ENCODE results near the gene SH3BP4.

Gene SH3BP4

DNA sequence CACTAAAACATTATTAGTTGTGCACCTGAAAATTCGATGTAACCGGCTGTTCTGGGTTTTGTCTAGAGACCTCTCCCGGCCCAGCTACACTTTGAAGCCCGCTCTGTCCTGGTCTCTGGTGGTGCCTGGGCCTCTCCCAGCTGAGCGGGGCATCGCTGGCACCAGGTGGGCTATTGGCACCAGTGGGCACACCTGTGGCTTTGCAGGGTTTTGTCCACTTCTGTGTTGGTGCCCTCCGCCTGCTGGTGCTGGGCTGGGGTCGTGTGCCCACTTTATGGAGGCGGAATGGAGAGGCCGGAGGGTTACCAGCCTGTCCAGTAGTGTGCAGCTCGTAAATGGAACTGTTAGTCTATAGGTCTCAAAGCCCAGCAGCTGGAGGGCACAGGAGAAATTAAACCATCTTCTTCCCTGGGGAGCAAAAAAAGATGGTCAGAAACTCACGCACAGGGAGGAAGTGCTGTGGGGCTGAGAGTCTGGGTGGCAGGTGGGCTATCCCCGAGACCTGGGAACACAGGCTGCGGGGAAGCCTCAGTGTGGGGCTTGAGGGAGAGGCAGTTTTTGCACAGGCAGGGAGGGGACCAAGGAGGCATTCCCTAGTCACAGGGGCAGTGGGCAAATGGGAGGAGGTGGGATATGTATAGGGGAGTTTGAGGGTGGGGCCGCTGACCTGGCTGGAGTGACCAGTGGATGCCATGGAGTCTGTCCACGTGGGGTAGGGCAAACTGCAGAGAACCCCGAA is 30.4 kb downstream of the SH3BP4 start:
- in situ Hi-C loops (cut with MboI; ENCODE audit: low sequenced_read_pairs): no loop called here

DNA sequence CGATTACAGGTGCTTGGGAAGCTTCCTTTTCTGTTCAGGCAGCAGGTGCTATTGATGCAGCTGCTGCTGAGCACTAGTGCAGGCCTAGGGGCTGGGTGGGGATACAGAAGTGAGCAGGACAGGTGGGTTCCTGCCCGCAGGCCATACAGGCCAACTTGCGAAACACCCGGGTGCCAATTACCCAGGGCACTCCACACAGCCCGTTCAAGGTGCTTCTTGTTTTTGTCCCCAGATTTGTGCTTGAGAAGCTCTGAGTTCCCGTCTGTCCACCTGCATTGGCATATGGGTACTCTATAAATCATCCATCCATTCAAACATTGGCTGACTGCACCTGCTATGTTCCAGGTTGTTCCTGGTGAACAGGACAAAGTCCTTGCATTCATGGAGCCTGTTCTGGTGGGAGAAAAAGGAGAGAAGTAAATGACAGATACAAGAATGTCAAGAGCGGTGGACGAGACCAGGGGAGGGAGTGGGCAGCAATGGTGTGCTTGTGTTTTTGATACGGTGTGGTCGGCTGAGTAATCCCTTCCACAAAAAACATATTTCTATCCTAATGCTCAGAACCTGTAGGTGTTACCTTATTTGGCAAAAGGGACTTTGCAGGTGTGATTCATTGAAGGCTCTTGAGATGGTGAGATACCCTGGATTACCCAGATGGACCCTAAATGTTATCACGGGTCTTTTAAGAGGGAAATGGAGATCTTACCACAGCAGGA is 31.4 kb downstream of the SH3BP4 start:
- in situ Hi-C loops (cut with MboI; ENCODE audit: low sequenced_read_pairs): no loop called here

- in situ Hi-C loops (cut with MboI; ENCODE audit: low sequenced_read_pairs): no loop called here
Observed at GRCh38 chr2:234985608-234986245, 33.9 kb downstream of the SH3BP4 start.

GRCh38 chr2:234986390-234986789 is 34.6 kb downstream of the SH3BP4 start:
- in situ Hi-C loops (cut with MboI; ENCODE audit: low sequenced_read_pairs): no loop called here

DNA sequence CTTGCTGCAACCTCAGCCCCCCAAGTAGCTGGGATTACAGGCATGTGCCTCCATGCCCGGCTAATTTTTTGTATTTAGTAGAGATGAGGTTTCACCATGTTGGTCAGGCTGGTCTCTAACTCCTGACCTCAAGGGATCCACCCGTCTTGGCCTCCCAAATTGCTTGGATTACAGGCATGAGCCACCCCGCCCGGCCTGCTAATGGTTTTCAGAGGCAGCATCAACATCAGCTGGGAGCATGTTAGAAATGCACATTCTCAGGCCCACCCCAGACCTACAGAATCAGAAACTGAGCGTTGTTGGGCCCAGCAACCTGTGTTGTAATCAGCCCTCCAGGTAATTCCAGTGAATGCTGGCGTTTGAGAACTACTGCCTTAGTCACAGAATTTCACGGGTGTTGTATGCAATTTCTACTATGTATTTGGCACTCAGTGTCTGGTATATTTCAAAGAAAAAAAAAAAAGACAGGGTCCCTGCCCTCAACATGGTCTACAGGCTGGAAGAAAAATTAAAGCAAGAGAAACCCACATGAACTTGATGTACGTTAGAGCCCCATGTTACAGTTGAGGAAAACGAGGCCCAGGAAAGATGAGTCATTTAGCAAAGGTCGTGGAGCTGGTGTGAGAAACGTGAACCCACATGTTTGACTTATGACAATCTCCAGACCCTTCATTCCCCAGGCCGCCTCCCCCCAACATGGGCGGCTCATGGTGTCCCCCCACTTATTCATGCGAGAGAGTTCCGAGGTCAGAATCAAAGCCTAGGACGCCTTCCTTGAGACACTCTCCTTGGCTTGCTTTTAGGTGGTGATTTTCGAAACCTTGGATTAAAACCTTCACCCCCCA is 35.3 kb downstream of the SH3BP4 start:
- in situ Hi-C loops (cut with MboI; ENCODE audit: low sequenced_read_pairs): no loop called here

- in situ Hi-C loops (cut with MboI; ENCODE audit: low sequenced_read_pairs): no loop called here
Observed at GRCh38 chr2:234987754-234988153, 35.9 kb downstream of the SH3BP4 start.

DNA sequence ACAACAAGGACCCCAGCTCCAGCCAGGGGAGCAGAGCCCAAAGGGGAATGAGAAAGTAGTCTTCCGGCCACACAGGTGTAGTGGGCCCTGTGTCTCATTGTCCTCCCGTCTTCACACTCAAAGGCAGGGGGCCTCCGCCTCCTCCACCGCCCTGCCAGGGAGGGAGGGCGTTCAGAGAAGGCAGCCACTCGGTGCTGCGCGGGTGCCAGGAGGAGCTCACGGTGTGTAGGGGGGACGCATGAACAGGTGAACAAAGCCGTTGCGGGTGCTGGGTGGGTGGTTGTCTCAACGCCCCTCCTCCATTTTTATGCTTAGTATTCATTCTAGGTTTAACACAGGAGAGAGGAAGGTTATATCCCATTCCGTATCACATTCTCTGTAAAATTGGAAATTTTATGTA is 36.7 kb downstream of the SH3BP4 start:
- in situ Hi-C loops (cut with MboI; ENCODE audit: low sequenced_read_pairs): no loop called here

DNA sequence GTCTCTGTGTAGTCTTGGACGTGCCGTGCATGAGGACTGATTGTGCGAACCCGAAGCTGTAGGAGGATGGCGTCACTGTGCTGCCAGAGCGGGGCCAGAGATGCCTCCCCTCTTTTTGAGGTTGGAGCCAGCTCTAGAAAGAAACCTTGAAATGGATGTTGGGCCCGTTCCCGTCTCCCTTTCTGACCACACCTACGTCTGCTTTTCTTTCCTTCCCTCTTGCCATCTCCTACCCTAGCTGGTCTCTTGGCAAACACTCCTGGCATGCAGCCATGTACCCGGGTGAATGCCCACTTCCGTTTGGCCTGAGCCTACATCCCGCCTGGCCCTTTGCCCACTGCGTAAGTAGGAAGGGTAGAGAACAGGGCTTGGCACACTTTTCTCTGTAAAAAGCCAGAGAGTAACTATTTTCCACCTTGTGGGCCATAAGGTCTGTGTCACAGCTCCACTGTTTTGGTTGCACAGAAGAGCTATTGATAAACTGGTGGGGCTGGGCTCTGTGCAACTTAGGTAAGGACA is 37.4 kb downstream of the SH3BP4 start:
- in situ Hi-C loops (cut with MboI; ENCODE audit: low sequenced_read_pairs): no loop called here

- in situ Hi-C loops (cut with MboI; ENCODE audit: low sequenced_read_pairs): no loop called here
Observed at GRCh38 chr2:234990300-234990699, 38.5 kb downstream of the SH3BP4 start.

DNA sequence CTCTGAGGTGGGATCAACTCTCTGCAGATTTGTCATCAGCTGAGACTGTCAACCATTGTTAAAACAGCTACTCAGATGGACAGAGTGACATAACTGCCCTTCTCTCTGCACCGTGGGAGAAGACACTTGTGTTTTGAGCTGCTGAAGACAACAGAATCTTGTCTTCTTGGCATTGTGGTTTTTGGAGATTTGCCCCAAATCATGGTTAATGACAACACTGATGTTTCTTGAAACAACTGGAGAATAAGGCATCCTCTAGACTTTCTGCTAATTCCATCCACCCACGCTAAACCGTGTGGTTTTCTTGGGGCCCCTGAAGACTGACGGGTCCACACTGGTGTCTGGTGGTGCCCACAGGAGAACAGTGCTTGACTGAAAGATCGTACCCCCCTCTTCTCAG is 39.5 kb downstream of the SH3BP4 start:
- in situ Hi-C loops (cut with MboI; ENCODE audit: low sequenced_read_pairs): no loop called here

- in situ Hi-C loops (cut with MboI; ENCODE audit: low sequenced_read_pairs): no loop called here
Observed at GRCh38 chr2:234991793-234992192, 40.0 kb downstream of the SH3BP4 start.

GRCh38 chr2:234992196-234992595 is 40.4 kb downstream of the SH3BP4 start:
- in situ Hi-C loops (cut with MboI; ENCODE audit: low sequenced_read_pairs): no loop called here

- in situ Hi-C loops (cut with MboI; ENCODE audit: low sequenced_read_pairs): no loop called here
Observed at GRCh38 chr2:234992624-234993349, 41.0 kb downstream of the SH3BP4 start.

DNA sequence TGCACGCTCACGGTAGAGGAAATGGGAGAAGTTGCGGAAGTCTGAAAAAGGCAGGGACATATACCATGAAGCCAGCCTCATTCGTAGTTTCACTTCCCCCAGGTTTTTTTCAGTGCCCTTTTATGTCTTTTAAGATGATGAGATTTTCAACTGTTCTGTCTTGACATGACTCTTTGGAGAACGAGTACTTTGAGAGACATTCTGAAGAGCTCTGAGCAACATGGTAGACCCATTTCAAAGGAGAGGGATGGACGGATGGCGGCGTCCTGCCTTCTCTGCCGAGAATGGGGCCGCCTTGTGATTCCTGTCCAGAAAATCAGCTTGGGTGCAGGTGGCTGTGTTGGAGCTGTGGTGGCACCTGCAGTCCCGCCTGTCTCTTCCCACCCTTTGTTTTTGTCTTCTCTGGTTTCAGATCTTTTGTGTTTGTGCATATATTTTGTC is 41.7 kb downstream of the SH3BP4 start:
- in situ Hi-C loops (cut with MboI; ENCODE audit: low sequenced_read_pairs): no loop called here

DNA sequence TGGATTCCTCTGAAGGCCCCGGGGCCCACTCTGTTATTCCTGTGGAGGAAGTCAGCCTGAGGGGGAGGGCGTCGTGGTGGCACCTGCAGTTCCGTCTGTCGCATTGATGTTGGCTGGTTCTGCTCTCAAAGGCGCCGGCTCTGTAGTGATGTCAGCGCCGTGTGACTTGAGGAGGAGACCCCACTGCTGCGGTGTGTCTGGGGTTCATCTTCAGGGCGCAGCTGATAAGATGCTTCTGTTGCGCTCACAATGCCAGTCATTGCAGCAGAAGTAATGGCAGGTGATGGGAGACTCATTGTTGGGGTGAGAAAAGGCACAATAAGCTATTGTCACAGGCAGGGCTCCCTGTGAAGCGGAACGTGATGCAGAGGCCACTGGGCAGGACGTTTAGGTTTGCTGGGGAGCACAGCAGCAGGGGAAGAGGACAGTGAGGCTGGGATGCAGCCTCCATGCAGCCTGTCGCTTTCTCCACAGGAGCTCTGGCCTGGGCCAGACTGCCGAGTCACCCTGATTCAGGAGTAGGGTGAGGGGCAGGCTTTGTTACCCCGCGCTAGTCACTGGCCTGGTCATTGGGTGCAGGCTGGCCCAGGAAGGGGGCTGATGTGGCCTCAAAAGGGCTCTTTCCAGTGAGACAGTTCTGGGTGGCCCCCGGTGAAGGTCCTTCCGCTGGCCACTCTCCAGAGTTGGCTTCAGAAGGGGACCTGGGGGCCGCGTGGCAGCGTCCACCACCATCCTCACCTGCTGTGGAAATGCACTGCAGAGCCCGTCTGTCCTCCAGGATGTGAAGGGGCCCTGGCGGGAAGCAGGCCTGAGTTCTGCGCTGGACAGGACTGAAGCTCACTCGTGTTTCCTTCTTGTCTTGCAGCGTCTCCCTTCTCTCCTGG is 42.9 kb downstream of the SH3BP4 start:
- in situ Hi-C loops (cut with MboI; ENCODE audit: low sequenced_read_pairs): no loop called here

GRCh38 chr2:234995332-234996068 is 43.7 kb downstream of the SH3BP4 start:
- in situ Hi-C loops (cut with MboI; ENCODE audit: low sequenced_read_pairs): no loop called here

DNA sequence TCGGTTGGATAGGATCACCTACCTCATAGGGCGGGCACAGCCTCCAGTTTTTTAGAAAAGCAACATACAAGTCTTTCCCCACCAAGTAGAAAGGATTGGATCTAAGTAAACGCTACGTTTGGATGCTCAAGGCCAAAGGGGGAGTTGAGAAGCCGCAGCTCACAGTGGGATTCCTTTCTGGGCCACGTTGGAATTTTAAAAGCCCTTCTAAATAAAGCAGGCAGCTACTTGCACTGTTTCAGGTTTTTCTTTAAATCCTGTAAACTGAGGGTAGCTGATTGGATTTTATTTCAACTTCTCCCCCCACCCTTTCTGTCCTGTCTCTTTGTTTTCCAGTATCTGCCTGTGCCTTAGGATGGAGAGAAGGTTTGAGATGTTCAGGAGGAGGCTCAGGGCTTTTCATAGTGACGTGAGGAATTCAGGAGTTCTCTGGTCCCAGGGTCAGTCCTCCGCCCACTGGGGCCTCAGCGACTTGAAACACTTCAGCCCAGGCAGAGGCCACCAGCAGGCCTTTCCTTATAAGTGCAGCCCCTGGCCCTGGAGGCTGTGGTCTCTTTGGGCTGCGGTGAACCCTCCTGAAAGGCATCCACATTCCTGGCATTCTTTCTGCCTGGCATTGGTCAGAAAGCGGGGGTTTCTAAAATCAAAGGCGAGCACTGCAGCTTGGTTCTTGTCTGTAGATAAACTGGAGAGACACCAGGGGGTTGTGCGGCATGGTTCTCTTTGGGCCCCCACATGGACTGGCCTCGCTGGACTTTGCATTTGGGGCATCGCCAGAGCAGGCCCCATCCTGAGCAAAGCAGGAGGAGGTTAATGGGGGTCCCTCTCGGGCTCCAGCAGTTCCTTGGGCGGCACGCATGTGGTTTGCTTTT is 44.5 kb downstream of the SH3BP4 start:
- in situ Hi-C loops (cut with MboI; ENCODE audit: low sequenced_read_pairs): no loop called here

- in situ Hi-C loops (cut with MboI; ENCODE audit: low sequenced_read_pairs): no loop called here
Observed at GRCh38 chr2:234996941-234997270, 45.1 kb downstream of the SH3BP4 start.

Data from hTERT RPE-1 (cell line).